Peyer's patch (tissue), 4 donors: ENCODE results near the gene CERS3. TPM values are rescaled to one million over a fixed set of nuclear protein-coding genes. Genes with fewer than 3 reads are reported as not detected.

Experiments used
- DNase-seq, 3 donors: peaks; one replicate each; pipeline ENCODE4 v3.0.0-alpha.2; 2017 to 2019
- H3K27ac ChIP-seq, 4 donors: fragments of 200-600 bp; sonication (generic); one replicate each; pipeline ENCODE4 v1.5.1; 2016 to 2019
- H3K27me3 ChIP-seq, 2 donors: fragments of 200-600 bp; sonication (generic); one replicate each; pipeline ENCODE4 v1.5.1; 2019
- H3K36me3 ChIP-seq, 3 donors: fragments of 200-600 bp; sonication (generic); one replicate each; pipeline ENCODE4 v1.5.1; 2016 to 2019
- H3K4me1 ChIP-seq, 4 donors: fragments of 200-600 bp; sonication (generic); one replicate each; pipeline ENCODE4 v1.5.1; 2016 to 2019
- H3K4me3 ChIP-seq, 4 donors: fragments of 200-600 bp; sonication (generic); 1 replicate in 3 of 4; 2 replicates in 1 of 4; pipeline ENCODE4 v1.5.1; 2016 to 2019; ENCODE audit warnings: mild to moderate bottlenecking in 1 of 4
- H3K9me3 ChIP-seq, 4 donors: fragments of 200-600 bp; sonication (generic); one replicate each; pipeline ENCODE4 v1.5.1; 2016 to 2019; ENCODE audit warnings: mild to moderate bottlenecking in 1 of 4
- CTCF ChIP-seq, 6 experiments: fragments of 450-650 bp in 4 of 6; fragments of 200-600 bp in 2 of 6; sonication (generic) in 1 of 6; IDR thresholded peaks; one replicate each; pipeline ENCODE4 v1.5.1; 2017 to 2019; ENCODE audit warnings: antibody characterized with exemption in 6 of 6, mild to moderate bottlenecking in 3 of 6, moderate library complexity in 1 of 6
- POLR2A ChIP-seq, 2 donors: fragments of 450-650 bp; IDR thresholded peaks; one replicate each; pipeline ENCODE4 v1.5.1; 2017; ENCODE audit warnings: antibody characterized with exemption in 2 of 2, mild to moderate bottlenecking in 2 of 2, moderate library complexity in 2 of 2
- total RNA-seq, 4 donors: library from RNA; depleted of rRNA; stranded (reverse); fragments of >200 nt; gene quantifications; one replicate each; pipeline ENCODE4 v1.1.0, GENCODE V29; 2016

Gene CERS3
- total RNA-seq, 4 donors from 2014 or later = not detected

- TF ChIP-seq POLR2A (IDR thresholded peaks at IDR 0.05) (no peak), CTCF (IDR thresholded peaks at IDR 0.05) (no peak)
- Histone ChIP-seq H3K4me1 (no peaks in the 10 kb centered on the region), H3K9me3 (peaks cover 0 to 4% (median 2%) of the 10 kb centered on the region in 4 donors), H3K27ac (no peak overlapping the region), H3K27me3 (no peaks in the 10 kb centered on the region), H3K4me3 (no peak overlapping the region), H3K36me3 (no peaks in the 10 kb centered on the region)
- no peak for DNase-seq
Measured at GRCh38 chr15:100537331-100537730, 8.6 kb upstream of the CERS3 start.

GRCh38 chr15:100536733-100537132 lies 8.0 kb upstream of the CERS3 start:
- Histone ChIP-seq H3K4me1 (no peaks in the 10 kb centered on the region), H3K36me3 (no peaks in the 10 kb centered on the region), H3K27me3 (no peaks in the 10 kb centered on the region), H3K4me3 (no peak overlapping the region), H3K27ac (no peak overlapping the region), H3K9me3 (peaks cover 0 to 4% (median 2%) of the 10 kb centered on the region in 4 donors)
- no peak for DNase-seq
- TF ChIP-seq CTCF (IDR thresholded peaks at IDR 0.05) (no peak), POLR2A (IDR thresholded peaks at IDR 0.05) (no peak)

GRCh38 chr15:100533886-100534285 lies 5.1 kb upstream of the CERS3 start:
- H3K9me3 ChIP-seq = peaks cover 0 to 4% (median 2%) of the 10 kb centered on the region in 4 donors
- no peak for DNase-seq
- no peak overlapping the region for H3K4me3 ChIP-seq
- H3K27ac ChIP-seq = no peak overlapping the region
- no peaks in the 10 kb centered on the region for H3K36me3 ChIP-seq
- TF ChIP-seq CTCF (IDR thresholded peaks at IDR 0.05) (no peak), POLR2A (IDR thresholded peaks at IDR 0.05) (no peak)
- H3K27me3 ChIP-seq = no peaks in the 10 kb centered on the region
- no peaks in the 10 kb centered on the region for H3K4me1 ChIP-seq

GRCh38 chr15:100531823-100532327 lies 3.1 kb upstream of the CERS3 start:
- TF ChIP-seq CTCF (IDR thresholded peaks at IDR 0.05) = no peak
- no peak for TF ChIP-seq POLR2A (IDR thresholded peaks at IDR 0.05)
- no peaks in the 10 kb centered on the region for H3K36me3 ChIP-seq
- no peaks in the 10 kb centered on the region for H3K4me1 ChIP-seq
- H3K27ac ChIP-seq = no peak overlapping the region
- no peak for DNase-seq
- H3K4me3 ChIP-seq = no peak overlapping the region
- H3K27me3 ChIP-seq = no peaks in the 10 kb centered on the region
- no peaks in the 10 kb centered on the region for H3K9me3 ChIP-seq

GRCh38 chr15:100531204-100531603 lies 2.5 kb upstream of the CERS3 start:
- no peak overlapping the region for H3K4me3 ChIP-seq

More at GRCh38 chr15:100531204-100531603, 2.5 kb upstream of the CERS3 start:
- TF ChIP-seq CTCF (IDR thresholded peaks at IDR 0.05) (no peak), POLR2A (IDR thresholded peaks at IDR 0.05) (no peak)
- H3K36me3 ChIP-seq = no peaks in the 10 kb centered on the region
- no peaks in the 10 kb centered on the region for H3K9me3 ChIP-seq
- H3K4me1 ChIP-seq = no peaks in the 10 kb centered on the region
- H3K27me3 ChIP-seq = no peaks in the 10 kb centered on the region
- no peak for DNase-seq
- no peak overlapping the region for H3K27ac ChIP-seq
